Retinal pigment epithelial cell (primary cell): Measurements from ENCODE around the gene ARHGEF6.
"Not testable (repeated sequence)": the region's sequence is repeated elsewhere in the genome, so short reads cannot be mapped to it uniquely, and the experiment has no call there.

ENCODE experiments used
- DNase-seq: peaks from one replicate; pipeline ENCODE4 v3.0.0-alpha.2; 2010; ENCODE audit warnings: low read depth
- H3K4me3 ChIP-seq: 2 replicates; pipeline ENCODE4 v1.5.1; 2011; ENCODE audit warnings: mild to moderate bottlenecking, low read length, control low read depth, moderate library complexity
- CTCF ChIP-seq: conservative IDR thresholded peaks from 2 replicates; pipeline ENCODE4 v1.5.1; 2011; ENCODE audit warnings: low read depth, low read length, control low read depth, inconsistent platforms

Gene ARHGEF6

GRCh38 chrX:136822337-136823095 lies 41.8 kb upstream of the ARHGEF6 start:
- DNase-seq: no peak
- no peak for TF ChIP-seq CTCF
- no peak overlapping the region for H3K4me3 ChIP-seq

- not testable (repeated sequence) for H3K4me3 ChIP-seq, DNase-seq
These were observed 39.0 kb upstream of the ARHGEF6 start for GRCh38 chrX:136819756-136820155.

GRCh38 chrX:136819031-136819703 lies 38.4 kb upstream of the ARHGEF6 start:
- no peak for DNase-seq
- no peak overlapping the region for H3K4me3 ChIP-seq
- no peak for TF ChIP-seq CTCF

- TF ChIP-seq CTCF: no peak
- DNase-seq: no peak
- no peak overlapping the region for H3K4me3 ChIP-seq
These were observed 36.2 kb upstream of the ARHGEF6 start for GRCh38 chrX:136816975-136817374.

- no peak overlapping the region for H3K4me3 ChIP-seq
These were observed 34.4 kb upstream of the ARHGEF6 start for GRCh38 chrX:136814847-136815750.

GRCh38 chrX:136812286-136812685 lies 31.6 kb upstream of the ARHGEF6 start:
- H3K4me3 ChIP-seq: no peak overlapping the region
- DNase-seq: no peak
- no peak for TF ChIP-seq CTCF

More at GRCh38 chrX:136814847-136815750, 34.4 kb upstream of the ARHGEF6 start:
- TF ChIP-seq CTCF: no peak
- no peak for DNase-seq

- DNase-seq: no peak
- H3K4me3 ChIP-seq: no peak overlapping the region
- no peak for TF ChIP-seq CTCF
These were observed 29.8 kb upstream of the ARHGEF6 start for GRCh38 chrX:136810493-136810892.
